Measurements from ENCODE around the gene OSER1. TPM values are rescaled to one million over a fixed set of nuclear protein-coding genes. Genes with fewer than 3 reads are reported as not detected.

OSER1 gene
- total and polyA plus RNA-seq, 8 donors, result 7.8 to 87.5 (median 31.7) TPM

- intact Hi-C loops (cut with DNase I; ENCODE audit: low total_unique reads), result no loop called here
- Histone ChIP-seq H3K27me3 (no peaks in the 10 kb centered on the region), H3K4me1 (peaks cover 27 to 94% (median 66%) of the 10 kb centered on the region in 4 donors), H3K27ac (peak overlapping the region; percentile 58 to 82 (median 72)), H3K36me3 (peaks cover 28 to 62% (median 58%) of the 10 kb centered on the region in 4 donors), H3K9me3 (no peaks in the 10 kb centered on the region), H3K4me3 (no peak overlapping the region)
- 81 to 90% (median 85%) methylated on average over 4 of the region's 4 CpGs for WGBS, 5 donors
- DNase-seq, result peak in 1 of 2 donors; percentile 73
- TF ChIP-seq POLR2AphosphoS5 (IDR thresholded peaks at IDR 0.05), result peak; percentile 11 to 69 (median 32)
- TF ChIP-seq, protein P1, sequence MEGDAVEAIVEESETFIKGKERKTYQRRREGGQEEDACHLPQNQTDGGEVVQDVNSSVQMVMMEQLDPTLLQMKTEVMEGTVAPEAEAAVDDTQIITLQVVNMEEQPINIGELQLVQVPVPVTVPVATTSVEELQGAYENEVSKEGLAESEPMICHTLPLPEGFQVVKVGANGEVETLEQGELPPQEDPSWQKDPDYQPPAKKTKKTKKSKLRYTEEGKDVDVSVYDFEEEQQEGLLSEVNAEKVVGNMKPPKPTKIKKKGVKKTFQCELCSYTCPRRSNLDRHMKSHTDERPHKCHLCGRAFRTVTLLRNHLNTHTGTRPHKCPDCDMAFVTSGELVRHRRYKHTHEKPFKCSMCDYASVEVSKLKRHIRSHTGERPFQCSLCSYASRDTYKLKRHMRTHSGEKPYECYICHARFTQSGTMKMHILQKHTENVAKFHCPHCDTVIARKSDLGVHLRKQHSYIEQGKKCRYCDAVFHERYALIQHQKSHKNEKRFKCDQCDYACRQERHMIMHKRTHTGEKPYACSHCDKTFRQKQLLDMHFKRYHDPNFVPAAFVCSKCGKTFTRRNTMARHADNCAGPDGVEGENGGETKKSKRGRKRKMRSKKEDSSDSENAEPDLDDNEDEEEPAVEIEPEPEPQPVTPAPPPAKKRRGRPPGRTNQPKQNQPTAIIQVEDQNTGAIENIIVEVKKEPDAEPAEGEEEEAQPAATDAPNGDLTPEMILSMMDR (IDR thresholded peaks at IDR 0.05), result no peak
These were observed 6.3 kb downstream of the OSER1 start for GRCh38 chr20:44204156-44204831.

DNA sequence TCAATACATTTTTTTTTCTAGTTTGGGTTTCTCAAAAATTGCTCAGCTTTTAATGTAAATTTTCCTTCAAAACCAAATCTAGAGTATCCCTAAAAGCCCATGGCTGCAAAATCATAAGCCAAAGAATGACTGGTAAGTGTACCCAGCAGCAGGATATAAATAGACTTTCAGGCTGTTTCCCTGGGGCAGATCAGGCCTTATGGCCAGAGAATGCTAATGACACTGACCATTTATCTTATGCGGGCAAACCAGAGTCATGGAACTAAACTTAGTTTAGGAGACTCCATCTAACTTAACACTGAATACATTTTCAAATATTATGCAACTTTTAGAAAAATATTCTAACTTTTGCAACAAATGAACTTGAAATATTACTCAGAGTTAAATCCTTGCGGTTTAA lies 7.4 kb downstream of the OSER1 start:
- WGBS, 5 donors, result 68 to 95% (median 78%) methylated on average over 2 of the region's 2 CpGs
- H3K36me3 ChIP-seq, result peaks cover 33 to 73% (median 69%) of the 10 kb centered on the region in 4 donors
- H3K4me1 ChIP-seq, result peaks cover 17 to 82% (median 55%) of the 10 kb centered on the region in 4 donors
- no peak for DNase-seq
- TF ChIP-seq, protein P1 (IDR thresholded peaks at IDR 0.05), result no peak
- no peak for TF ChIP-seq POLR2A (IDR thresholded peaks at IDR 0.05)
- peak in 1 of 3 donors; percentile 23 for TF ChIP-seq POLR2AphosphoS5 (IDR thresholded peaks at IDR 0.05)
- H3K9me3 ChIP-seq, result no peaks in the 10 kb centered on the region
- intact Hi-C loops (cut with DNase I; ENCODE audit: low total_unique reads), result no loop called here
- H3K27ac ChIP-seq, result peak overlapping the region in 4 of 5 donors; percentile 52 to 82 (median 70)
- H3K4me3 ChIP-seq, result no peak overlapping the region
- no peaks in the 10 kb centered on the region for H3K27me3 ChIP-seq

DNA sequence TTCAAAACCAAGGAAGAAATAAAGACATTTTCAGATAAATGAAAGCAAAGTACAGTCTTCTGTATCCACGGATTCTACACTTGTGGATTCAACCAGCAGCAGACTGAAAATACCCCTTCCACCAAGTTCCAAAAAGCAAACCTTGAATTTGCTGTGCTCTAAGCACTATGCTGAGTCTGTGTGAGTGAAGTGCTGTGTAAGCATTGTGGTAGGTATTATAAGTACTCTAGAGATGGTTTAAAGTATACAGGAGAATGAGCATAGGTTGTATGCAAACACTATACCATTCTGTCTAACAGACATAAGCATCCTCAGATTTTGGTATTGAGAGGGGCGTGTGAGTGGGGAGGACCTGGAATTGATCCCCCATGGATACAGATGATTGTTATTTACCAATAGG lies 9.6 kb downstream of the OSER1 start:
- H3K4me1 ChIP-seq, result peaks cover 13 to 60% (median 37%) of the 10 kb centered on the region in 4 donors
- H3K4me3 ChIP-seq, result no peak overlapping the region
- no peaks in the 10 kb centered on the region for H3K27me3 ChIP-seq
- intact Hi-C loops (cut with DNase I; ENCODE audit: low total_unique reads), result no loop called here
- WGBS, 5 donors, result 45 to 89% (median 69%) methylated on average over 2 of the region's 2 CpGs
- H3K9me3 ChIP-seq, result no peaks in the 10 kb centered on the region
- peak overlapping the region in 1 of 5 donors; percentile 15 for H3K27ac ChIP-seq
- peaks cover 54 to 88% (median 85%) of the 10 kb centered on the region in 4 donors for H3K36me3 ChIP-seq
- no peak for DNase-seq
- TF ChIP-seq POLR2AphosphoS5 (IDR thresholded peaks at IDR 0.05) (no peak), EP300 (IDR thresholded peaks at IDR 0.05) (no peak), POLR2A (IDR thresholded peaks at IDR 0.05) (no peak)
- TF ChIP-seq, protein P1 (IDR thresholded peaks at IDR 0.05), result no peak

- peaks cover 54 to 87% (median 84%) of the 10 kb centered on the region in 4 donors for H3K36me3 ChIP-seq
- WGBS, 5 donors, result 70 to 83% (median 80%) methylated on average over 4 of the region's 4 CpGs
- DNase-seq, result no peak
- H3K4me1 ChIP-seq, result peaks cover 13 to 54% (median 37%) of the 10 kb centered on the region in 4 donors
- no peaks in the 10 kb centered on the region for H3K27me3 ChIP-seq
- intact Hi-C loops (cut with DNase I; ENCODE audit: low total_unique reads), result no loop called here
- TF ChIP-seq POLR2A (IDR thresholded peaks at IDR 0.05), result no peak
- no peak for TF ChIP-seq POLR2AphosphoS5 (IDR thresholded peaks at IDR 0.05)
- TF ChIP-seq, protein P1 (IDR thresholded peaks at IDR 0.05), result no peak
- no peak for TF ChIP-seq EP300 (IDR thresholded peaks at IDR 0.05)
- H3K27ac ChIP-seq, result peak overlapping the region in 2 of 5 donors; percentile 15 to 43
- H3K9me3 ChIP-seq, result no peaks in the 10 kb centered on the region
- no peak overlapping the region for H3K4me3 ChIP-seq
These were observed 10.2 kb downstream of the OSER1 start for GRCh38 chr20:44200371-44200770.

Measured in stomach (tissue), 9 donors.